Measurements from ENCODE around the gene MTFP1.
"Not testable (repeated sequence)": the region's sequence is repeated elsewhere in the genome, so short reads cannot be mapped to it uniquely, and the experiment has no call there.

The MTFP1 gene

GRCh38 chr22:30426388-30427353 lies 1.1 kb downstream of the MTFP1 start:
- DNase-seq (ENCODE audit: low spot score), result peak; percentile 85

GRCh38 chr22:30427871-30428270 lies 2.3 kb downstream of the MTFP1 start:
- no peak for DNase-seq (ENCODE audit: low spot score)

- no peak for DNase-seq (ENCODE audit: low spot score)
Measured at GRCh38 chr22:30429887-30430286, 4.3 kb downstream of the MTFP1 start.

- no peak for DNase-seq (ENCODE audit: low spot score)
Measured at GRCh38 chr22:30430933-30431332, 5.4 kb downstream of the MTFP1 start.

GRCh38 chr22:30432096-30432495 lies 6.5 kb downstream of the MTFP1 start:
- no peak for DNase-seq (ENCODE audit: low spot score)

GRCh38 chr22:30432520-30432919 lies 7.0 kb downstream of the MTFP1 start:
- no peak for DNase-seq (ENCODE audit: low spot score)

- no peak for DNase-seq (ENCODE audit: low spot score)
Measured at GRCh38 chr22:30433227-30433626, 7.7 kb downstream of the MTFP1 start.

GRCh38 chr22:30433773-30434172 lies 8.2 kb downstream of the MTFP1 start:
- DNase-seq (ENCODE audit: low spot score), result no peak

- no peak for DNase-seq (ENCODE audit: low spot score)
Measured at GRCh38 chr22:30434843-30435242, 9.3 kb downstream of the MTFP1 start.

- DNase-seq (ENCODE audit: low spot score), result no peak
Measured at GRCh38 chr22:30435674-30436126, 10.1 kb downstream of the MTFP1 start.

GRCh38 chr22:30436196-30436595 lies 10.6 kb downstream of the MTFP1 start:
- DNase-seq (ENCODE audit: low spot score), result no peak

- no peak for DNase-seq (ENCODE audit: low spot score)
Measured at GRCh38 chr22:30438559-30438958, 13.0 kb downstream of the MTFP1 start.

- DNase-seq (ENCODE audit: low spot score), result no peak
Measured at GRCh38 chr22:30439226-30439625, 13.7 kb downstream of the MTFP1 start.

- no peak for DNase-seq (ENCODE audit: low spot score)
Measured at GRCh38 chr22:30439836-30440235, 14.3 kb downstream of the MTFP1 start.

GRCh38 chr22:30441088-30441487 lies 15.5 kb downstream of the MTFP1 start:
- no peak for DNase-seq (ENCODE audit: low spot score)

- peak; percentile 81 for DNase-seq (ENCODE audit: low spot score)
Measured at GRCh38 chr22:30444632-30445437, 19.3 kb downstream of the MTFP1 start.

- DNase-seq (ENCODE audit: low spot score), result no peak
Measured at GRCh38 chr22:30445438-30446145, 20.0 kb downstream of the MTFP1 start.

- no peak for DNase-seq (ENCODE audit: low spot score)
Measured at GRCh38 chr22:30447656-30448055, 22.1 kb downstream of the MTFP1 start.

GRCh38 chr22:30451488-30451887 lies 25.9 kb downstream of the MTFP1 start:
- not testable (repeated sequence) for DNase-seq (ENCODE audit: low spot score)

GRCh38 chr22:30452861-30453260 lies 27.3 kb downstream of the MTFP1 start:
- DNase-seq (ENCODE audit: low spot score), result no peak

- no peak for DNase-seq (ENCODE audit: low spot score)
Measured at GRCh38 chr22:30453731-30454510, 28.4 kb downstream of the MTFP1 start.

All from GM03348 (cell line).